HG03097 (cell line): ENCODE data around the gene H2AZ2.
"Not testable (repeated sequence)": the region's sequence is repeated elsewhere in the genome, so short reads cannot be mapped to it uniquely, and the experiment has no call there.

Source experiments
- ATAC-seq: cut with Tn5 transposase; IDR thresholded peaks from one replicate; pipeline ENCODE4 v1.9.1; 2021; ENCODE audit not compliant: unreplicated experiment, low FRiP score

H2AZ2 gene

GRCh38 chr7:44823255-44823781 lies 24.6 kb downstream of the H2AZ2 start:
- ATAC-seq, result no peak

GRCh38 chr7:44819292-44819691 lies 28.6 kb downstream of the H2AZ2 start:
- no peak for ATAC-seq

- no peak for ATAC-seq
Measured at GRCh38 chr7:44814919-44815318, 33.0 kb downstream of the H2AZ2 start.

- ATAC-seq, result no peak
Measured at GRCh38 chr7:44811571-44811970, 36.3 kb downstream of the H2AZ2 start.

GRCh38 chr7:44811093-44811492 lies 36.8 kb downstream of the H2AZ2 start:
- no peak for ATAC-seq

GRCh38 chr7:44808914-44809393 lies 38.9 kb downstream of the H2AZ2 start:
- ATAC-seq, result no peak

GRCh38 chr7:44805950-44806349 lies 41.9 kb downstream of the H2AZ2 start:
- ATAC-seq, result no peak

GRCh38 chr7:44803828-44804519 lies 43.9 kb downstream of the H2AZ2 start:
- not testable (repeated sequence) for ATAC-seq

GRCh38 chr7:44802418-44803025 lies 45.4 kb downstream of the H2AZ2 start:
- ATAC-seq, result no peak

GRCh38 chr7:44801890-44802289 lies 46.0 kb downstream of the H2AZ2 start:
- no peak for ATAC-seq

- no peak for ATAC-seq
Measured at GRCh38 chr7:44799939-44800338, 47.9 kb downstream of the H2AZ2 start.

- ATAC-seq, result no peak
Measured at GRCh38 chr7:44798649-44799305, 49.1 kb downstream of the H2AZ2 start.

GRCh38 chr7:44797329-44798258 lies 50.3 kb downstream of the H2AZ2 start:
- ATAC-seq, result peak; percentile 43

GRCh38 chr7:44796504-44797328 lies 51.2 kb downstream of the H2AZ2 start, which contains the start of gene PPIA:
PPIA (plus strand) TSS chr7:44796681; CDS start chr7:44796725, 44 bp downstream.
- ATAC-seq, result peak; percentile 81

- ATAC-seq, result peak; percentile 7
Measured at GRCh38 chr7:44796034-44796503, 51.8 kb downstream of the H2AZ2 start.

GRCh38 chr7:44794331-44794730 lies 53.6 kb downstream of the H2AZ2 start:
- no peak for ATAC-seq

- no peak for ATAC-seq
Measured at GRCh38 chr7:44793919-44794318, 54.0 kb downstream of the H2AZ2 start.

GRCh38 chr7:44791278-44792219 lies 56.3 kb downstream of the H2AZ2 start:
- no peak for ATAC-seq
